Caco-2 (cell line): Measurements from ENCODE around the gene TTPAL. TPM values are rescaled to one million over a fixed set of nuclear protein-coding genes. Genes with fewer than 3 reads are reported as not detected.

ENCODE experiments used
- BruUV-seq: library from RNA; stranded (reverse); fragments of 400-500 nt; replicated peaks from 2 replicates; lab custom pipeline; 2021; lab: Mats Ljungman, UMichigan
- CTCF ChIA-PET: fragments of 300-600 bp; sonication (Branson Sonifier 250); formaldehyde crosslinking; loops from one replicate; lab custom pipeline; 2022; ENCODE audit warnings: antibody characterized with exemption; lab: Charles Lee
- POLR2A ChIA-PET: fragments of 300-600 bp; sonication (Branson Sonifier 250); formaldehyde crosslinking; loops from one replicate; lab custom pipeline; 2022; ENCODE audit warnings: antibody characterized with exemption; lab: Charles Lee
- DNase-seq, 2 experiments: peaks; one replicate each; pipeline versions ENCODE4 v3.0.0 to v3.0.0-alpha.2; 2020 to 2022
- H3K27me3 ChIP-seq: replicated peaks from 2 replicates; pipeline ENCODE4 v1.6.0; 2011; ENCODE audit warnings: low read length; ENCODE audit not compliant: control insufficient read depth, insufficient read depth
- H3K36me3 ChIP-seq: 2 replicates; pipeline ENCODE4 v1.5.1; 2011; ENCODE audit warnings: low read length; ENCODE audit not compliant: control insufficient read depth, insufficient read depth
- H3K4me1 ChIP-seq: fragments of 250-450 bp; sonication (Bioruptor Pico); 2 replicates; pipeline ENCODE4 v1.5.1; 2020; ENCODE audit warnings: mild to moderate bottlenecking
- H3K4me3 ChIP-seq: 2 replicates; pipeline ENCODE4 v1.5.1; 2011; ENCODE audit warnings: low read depth, mild to moderate bottlenecking, control low read depth, low read length
- H3K9me3 ChIP-seq: fragments of 250-450 bp; sonication (Bioruptor Pico); 2 replicates; pipeline ENCODE4 v1.5.1; 2020; ENCODE audit warnings: mild to moderate bottlenecking, moderate library complexity
- H3K27ac Mint-ChIP-seq: one replicate; pipeline ENCODE4 v1.8.0; 2022; ENCODE audit warnings: mixed read lengths; ENCODE audit not compliant: unreplicated experiment
- H3K27me3 Mint-ChIP-seq: one replicate; pipeline ENCODE4 v1.8.0; 2022; ENCODE audit warnings: mixed read lengths; ENCODE audit not compliant: insufficient read depth, unreplicated experiment
- H3K36me3 Mint-ChIP-seq: one replicate; pipeline ENCODE4 v1.8.0; 2022; ENCODE audit warnings: mild to moderate bottlenecking, mixed read lengths; ENCODE audit not compliant: insufficient read depth, unreplicated experiment
- H3K4me1 Mint-ChIP-seq: one replicate; pipeline ENCODE4 v1.8.0; 2022; ENCODE audit warnings: low read depth, mixed read lengths; ENCODE audit not compliant: unreplicated experiment
- H3K4me3 Mint-ChIP-seq: one replicate; pipeline ENCODE4 v1.8.0; 2022; ENCODE audit warnings: mild to moderate bottlenecking, moderate library complexity, mixed read lengths; ENCODE audit not compliant: unreplicated experiment
- H3K9me3 Mint-ChIP-seq: one replicate; pipeline ENCODE4 v1.8.0; 2022; ENCODE audit warnings: mixed read lengths; ENCODE audit not compliant: unreplicated experiment
- CTCF ChIP-seq, 2 experiments: fragments of 200-600 bp in 1 of 2; IDR thresholded peaks; 1 replicate in 1 of 2; 2 replicates in 1 of 2; pipeline versions ENCODE4 v1.5.1 to v1.8.0; 2011 to 2022; ENCODE audit warnings: antibody characterized with exemption in 1 of 2, control low read depth in 1 of 2, inconsistent platforms in 1 of 2, low read depth in 1 of 2, low read length in 1 of 2, mild to moderate bottlenecking in 1 of 2, moderate library complexity in 1 of 2; ENCODE audit not compliant: insufficient read depth in 1 of 2, severe bottlenecking in 1 of 2, unreplicated experiment in 1 of 2
- intact Hi-C: fragments of 100-400 bp; cut with micrococcal nuclease; formaldehyde crosslinking; loops from one replicate; pipeline ENCODE4 v1.10.0; 2022; ENCODE audit not compliant: unreplicated experiment
- total RNA-seq: library from RNA; stranded (reverse); gene quantifications from 2 replicates; pipeline ENCODE4 v1.2.3, GENCODE V29; 2022

The TTPAL gene
- total RNA-seq, 1 experiment from 2014 or later = 54.6 TPM

- H3K27me3 Mint-ChIP-seq = no peaks in the 10 kb centered on the region
- no peak overlapping the region for H3K27ac Mint-ChIP-seq
- CTCF ChIA-PET = interaction anchor here (1.0 to 2.3 kb wide), 3 partner anchors 10 to 115 kb away, joined by 3 to 6 read pairs (median 5); no protein-coding TSS in a partner anchor
- H3K9me3 Mint-ChIP-seq = no peaks in the 10 kb centered on the region
- no peak overlapping the region for H3K4me3 Mint-ChIP-seq
- no peaks in the 10 kb centered on the region for H3K4me1 Mint-ChIP-seq
- Histone ChIP-seq H3K27me3 (no peaks in the 10 kb centered on the region), H3K36me3 (peaks cover 6% of the 10 kb centered on the region; the same call in 1 of the 2 replicates), H3K4me3 (no peak overlapping the region), H3K4me1 (peaks cover 8% of the 10 kb centered on the region), H3K9me3 (no peaks in the 10 kb centered on the region)
- no peak for DNase-seq
- H3K36me3 Mint-ChIP-seq = peaks cover 91% of the 10 kb centered on the region
- intact Hi-C loops = no loop called here
- POLR2A ChIA-PET = no interaction called here
- no TSS peak for BruUV-seq
- TF ChIP-seq CTCF (IDR thresholded peaks at IDR 0.05; ENCODE audit: insufficient read depth in 1 of 2, low read depth in 1 of 2, low read length in 1 of 2, severe bottlenecking in 1 of 2, unreplicated experiment in 1 of 2) = no peak
These were observed 18.6 kb downstream of the TTPAL start for GRCh38 chr20:44494266-44494665.

GRCh38 chr20:44494681-44495080 lies 19.0 kb downstream of the TTPAL start:
- Histone ChIP-seq H3K4me3 (no peak overlapping the region), H3K27me3 (no peaks in the 10 kb centered on the region), H3K4me1 (peaks cover 8% of the 10 kb centered on the region), H3K9me3 (no peaks in the 10 kb centered on the region), H3K36me3 (peaks cover 6% of the 10 kb centered on the region; the same call in 1 of the 2 replicates)
- Mint-ChIP-seq H3K36me3 (peaks cover 87% of the 10 kb centered on the region), H3K27me3 (no peaks in the 10 kb centered on the region), H3K9me3 (no peaks in the 10 kb centered on the region), H3K4me1 (no peaks in the 10 kb centered on the region), H3K4me3 (no peak overlapping the region), H3K27ac (no peak overlapping the region)
- intact Hi-C loops = no loop called here
- no peak for TF ChIP-seq CTCF (IDR thresholded peaks at IDR 0.05; ENCODE audit: insufficient read depth in 1 of 2, low read depth in 1 of 2, low read length in 1 of 2, severe bottlenecking in 1 of 2, unreplicated experiment in 1 of 2)
- no peak for DNase-seq
- no TSS peak for BruUV-seq
- ChIA-PET POLR2A (no interaction called here), CTCF (interaction anchor here (0.7 to 2.3 kb wide), 4 partner anchors 9 to 189 kb away, joined by 3 to 6 read pairs (median 4); no protein-coding TSS in a partner anchor)

GRCh38 chr20:44495257-44495656 lies 19.6 kb downstream of the TTPAL start:
- Histone ChIP-seq H3K4me3 (no peak overlapping the region), H3K27me3 (no peaks in the 10 kb centered on the region), H3K36me3 (peaks cover 8% of the 10 kb centered on the region), H3K9me3 (no peaks in the 10 kb centered on the region), H3K4me1 (peaks cover 8% of the 10 kb centered on the region)
- Mint-ChIP-seq H3K4me1 (no peaks in the 10 kb centered on the region), H3K4me3 (no peak overlapping the region), H3K9me3 (no peaks in the 10 kb centered on the region), H3K27ac (no peak overlapping the region), H3K36me3 (peaks cover 84% of the 10 kb centered on the region), H3K27me3 (no peaks in the 10 kb centered on the region)
- DNase-seq = peak in 1 of 2 experiments; percentile 40
- TF ChIP-seq CTCF (IDR thresholded peaks at IDR 0.05; ENCODE audit: insufficient read depth in 1 of 2, low read depth in 1 of 2, low read length in 1 of 2, severe bottlenecking in 1 of 2, unreplicated experiment in 1 of 2) = no peak
- ChIA-PET CTCF (interaction anchor here (0.6 to 2.3 kb wide), 6 partner anchors 9 to 962 kb away, joined by 3 to 6 read pairs (median 3); no protein-coding TSS in a partner anchor), POLR2A (interaction anchor here (0.8 kb wide), 1 partner anchor 9 kb away, joined by 3 read pairs; no protein-coding TSS in a partner anchor)
- no TSS peak for BruUV-seq
- intact Hi-C loops = no loop called here
